Nephron progenitor cell (in vitro differentiated cells): ENCODE measurements around the gene MED26.

Experiments
- DNase-seq: peaks from one replicate; pipeline ENCODE4 v3.0.0; 2021
- H3K27ac Mint-ChIP-seq: 2 replicates; pipeline ENCODE4 v1.8.0; 2021; ENCODE audit warnings: mild to moderate bottlenecking, moderate library complexity, mixed read lengths
- H3K27me3 Mint-ChIP-seq: 2 replicates; pipeline ENCODE4 v1.8.0; 2021; ENCODE audit warnings: mild to moderate bottlenecking, low read depth, mixed read lengths; ENCODE audit not compliant: poor library complexity
- H3K36me3 Mint-ChIP-seq: 2 replicates; pipeline ENCODE4 v1.8.0; 2021; ENCODE audit warnings: low read depth, mixed read lengths
- H3K4me1 Mint-ChIP-seq: 2 replicates; pipeline ENCODE4 v1.8.0; 2021; ENCODE audit warnings: mixed read lengths
- H3K4me3 Mint-ChIP-seq: 2 replicates; pipeline ENCODE4 v1.8.0; 2021; ENCODE audit warnings: mild to moderate bottlenecking, moderate library complexity, mixed read lengths
- H3K9me3 Mint-ChIP-seq: 2 replicates; pipeline ENCODE4 v1.8.0; 2021; ENCODE audit warnings: mild to moderate bottlenecking, moderate library complexity, mixed read lengths
- TF ChIP-seq, protein P1 (sequence below): fragments of 200-600 bp; sonication (generic); IDR thresholded peaks from 2 replicates; pipeline ENCODE4 v1.5.0; 2021; ENCODE audit warnings: antibody characterized with exemption

The MED26 gene

GRCh38 chr19:16615808-16616207 lies 12.2 kb downstream of the MED26 start:
- TF ChIP-seq, protein P1, sequence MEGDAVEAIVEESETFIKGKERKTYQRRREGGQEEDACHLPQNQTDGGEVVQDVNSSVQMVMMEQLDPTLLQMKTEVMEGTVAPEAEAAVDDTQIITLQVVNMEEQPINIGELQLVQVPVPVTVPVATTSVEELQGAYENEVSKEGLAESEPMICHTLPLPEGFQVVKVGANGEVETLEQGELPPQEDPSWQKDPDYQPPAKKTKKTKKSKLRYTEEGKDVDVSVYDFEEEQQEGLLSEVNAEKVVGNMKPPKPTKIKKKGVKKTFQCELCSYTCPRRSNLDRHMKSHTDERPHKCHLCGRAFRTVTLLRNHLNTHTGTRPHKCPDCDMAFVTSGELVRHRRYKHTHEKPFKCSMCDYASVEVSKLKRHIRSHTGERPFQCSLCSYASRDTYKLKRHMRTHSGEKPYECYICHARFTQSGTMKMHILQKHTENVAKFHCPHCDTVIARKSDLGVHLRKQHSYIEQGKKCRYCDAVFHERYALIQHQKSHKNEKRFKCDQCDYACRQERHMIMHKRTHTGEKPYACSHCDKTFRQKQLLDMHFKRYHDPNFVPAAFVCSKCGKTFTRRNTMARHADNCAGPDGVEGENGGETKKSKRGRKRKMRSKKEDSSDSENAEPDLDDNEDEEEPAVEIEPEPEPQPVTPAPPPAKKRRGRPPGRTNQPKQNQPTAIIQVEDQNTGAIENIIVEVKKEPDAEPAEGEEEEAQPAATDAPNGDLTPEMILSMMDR = no peak

DNA sequence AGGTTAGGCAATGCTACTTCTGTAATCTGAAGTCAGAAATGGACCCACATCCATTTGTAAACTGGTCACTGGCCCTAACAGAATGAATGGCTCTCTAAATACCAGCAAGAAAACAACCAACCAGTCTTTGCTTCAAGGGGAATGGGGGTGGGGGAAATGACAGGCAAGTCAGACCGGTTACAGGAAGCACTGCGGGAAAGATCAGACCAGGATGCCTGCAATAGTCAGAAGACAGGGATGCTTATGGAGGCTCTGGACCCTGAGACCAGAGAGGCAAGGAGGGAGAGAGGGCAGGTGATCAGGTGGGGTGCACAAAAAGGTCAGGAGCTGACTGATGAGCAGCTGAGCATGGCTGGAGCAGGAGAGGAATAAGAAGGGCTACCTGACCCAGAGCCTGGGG lies 13.1 kb downstream of the MED26 start:
- TF ChIP-seq, protein P1 = no peak
- Mint-ChIP-seq H3K9me3 (no peaks in the 10 kb centered on the region), H3K27me3 (peaks cover 5% of the 10 kb centered on the region), H3K4me3 (no peak overlapping the region), H3K36me3 (no peaks in the 10 kb centered on the region), H3K27ac (peak overlapping the region; percentile 87), H3K4me1 (peaks cover 41% of the 10 kb centered on the region)
- DNase-seq = no peak

More at GRCh38 chr19:16615808-16616207, 12.2 kb downstream of the MED26 start:
- Mint-ChIP-seq H3K4me1 (peaks cover 41% of the 10 kb centered on the region), H3K4me3 (no peak overlapping the region), H3K27ac (peak overlapping the region; percentile 41), H3K36me3 (no peaks in the 10 kb centered on the region), H3K27me3 (peaks cover 5% of the 10 kb centered on the region), H3K9me3 (no peaks in the 10 kb centered on the region)
- no peak for DNase-seq

GRCh38 chr19:16613841-16614240 lies 14.2 kb downstream of the MED26 start:
- TF ChIP-seq, protein P1 = no peak
- Mint-ChIP-seq H3K4me3 (no peak overlapping the region), H3K4me1 (peaks cover 42% of the 10 kb centered on the region), H3K27ac (peak overlapping the region; percentile 68), H3K27me3 (peaks cover 5% of the 10 kb centered on the region), H3K36me3 (no peaks in the 10 kb centered on the region), H3K9me3 (no peaks in the 10 kb centered on the region)
- DNase-seq = no peak

DNA sequence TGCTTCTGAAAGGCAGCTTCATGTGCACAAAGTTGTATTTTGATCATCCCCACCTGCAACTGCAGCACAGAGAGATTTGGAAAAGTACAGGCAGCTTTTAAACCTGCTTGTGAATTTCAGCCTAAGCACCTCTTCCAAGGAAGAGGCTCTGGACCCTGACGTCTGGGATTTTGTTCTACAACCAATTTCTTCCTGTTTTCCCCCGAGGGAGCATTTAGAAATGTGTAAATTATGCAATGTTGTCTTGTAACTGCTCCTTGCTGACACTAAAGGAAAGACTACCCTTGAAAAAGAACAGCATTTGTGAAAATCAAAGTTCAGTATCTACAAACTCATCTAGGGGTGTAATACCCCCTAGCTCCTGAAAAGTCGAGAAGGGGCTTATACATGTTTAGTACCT lies 15.4 kb downstream of the MED26 start:
- Mint-ChIP-seq H3K4me1 (peaks cover 54% of the 10 kb centered on the region), H3K27me3 (peaks cover 5% of the 10 kb centered on the region), H3K36me3 (no peaks in the 10 kb centered on the region), H3K27ac (peak overlapping the region; percentile 79), H3K4me3 (no peak overlapping the region), H3K9me3 (no peaks in the 10 kb centered on the region)
- TF ChIP-seq, protein P1 = no peak
- no peak for DNase-seq

GRCh38 chr19:16611121-16611520 lies 16.9 kb downstream of the MED26 start:
- Mint-ChIP-seq H3K36me3 (no peaks in the 10 kb centered on the region), H3K9me3 (no peaks in the 10 kb centered on the region), H3K4me1 (peaks cover 45% of the 10 kb centered on the region), H3K27me3 (peaks cover 2% of the 10 kb centered on the region), H3K27ac (no peak overlapping the region), H3K4me3 (no peak overlapping the region)
- no peak for DNase-seq
- TF ChIP-seq, protein P1 = no peak

- Mint-ChIP-seq H3K36me3 (no peaks in the 10 kb centered on the region), H3K4me3 (no peak overlapping the region), H3K4me1 (peaks cover 47% of the 10 kb centered on the region), H3K27me3 (peaks cover 2% of the 10 kb centered on the region), H3K9me3 (no peaks in the 10 kb centered on the region), H3K27ac (no peak overlapping the region)
- DNase-seq = no peak
- TF ChIP-seq, protein P1 = no peak
Observed at GRCh38 chr19:16609511-16610200, 18.3 kb downstream of the MED26 start.
